Suprapubic skin (tissue), 4 donors: ENCODE data around the gene AMDHD2. TPM values are rescaled to one million over a fixed set of nuclear protein-coding genes. Genes with fewer than 3 reads are reported as not detected.
A peak's percentile ranks its signal among the peaks of the same experiment; 100 is the strongest.

Experiments
- DNase-seq, 2 donors: peaks; one replicate each; pipeline ENCODE4 v3.0.0-alpha.2; 2019; ENCODE audit warnings: low spot score in 2 of 2
- H3K27ac ChIP-seq: fragments of 200-600 bp; sonication (generic); one replicate; pipeline ENCODE4 v1.5.1; 2019
- H3K27me3 ChIP-seq: fragments of 200-600 bp; sonication (generic); one replicate; pipeline ENCODE4 v1.5.1; 2019
- H3K36me3 ChIP-seq: fragments of 200-600 bp; sonication (generic); one replicate; pipeline ENCODE4 v1.5.1; 2019
- H3K4me1 ChIP-seq: fragments of 200-600 bp; sonication (generic); one replicate; pipeline ENCODE4 v1.5.1; 2019
- H3K4me3 ChIP-seq: fragments of 200-600 bp; sonication (generic); one replicate; pipeline ENCODE4 v1.5.1; 2019; ENCODE audit warnings: mild to moderate bottlenecking
- H3K9me3 ChIP-seq: fragments of 200-600 bp; sonication (generic); one replicate; pipeline ENCODE4 v1.5.1; 2019
- CTCF ChIP-seq, 2 donors: fragments of 200-600 bp in 1 of 2; fragments of 450-650 bp in 1 of 2; sonication (generic) in 1 of 2; IDR thresholded peaks; one replicate each; pipeline ENCODE4 v1.5.1; 2016 to 2019; ENCODE audit warnings: antibody characterized with exemption in 2 of 2, mild to moderate bottlenecking in 1 of 2, moderate library complexity in 1 of 2
- EP300 ChIP-seq: sonication (generic); formaldehyde crosslinking; IDR thresholded peaks from one replicate; pipeline ENCODE4 v1.6.1; 2017; ENCODE audit warnings: antibody characterized with exemption
- POLR2A ChIP-seq, 2 donors: fragments of 450-650 bp; IDR thresholded peaks; one replicate each; pipeline ENCODE4 v1.6.1; 2017; ENCODE audit warnings: antibody characterized with exemption in 2 of 2, mild to moderate bottlenecking in 2 of 2, moderate library complexity in 2 of 2
- POLR2AphosphoS5 ChIP-seq, 3 donors: sonication (generic); formaldehyde crosslinking; IDR thresholded peaks; one replicate each; pipeline ENCODE4 v1.6.1; 2017; ENCODE audit warnings: antibody characterized with exemption in 3 of 3
- WGBS: methylation state at CpG from one replicate; pipeline ENCODE4 v1.1.5; 2018; 5-methylcytosine and 5-hydroxymethylcytosine counted together
- total RNA-seq, 4 donors: library from RNA; depleted of rRNA; stranded (reverse); fragments of >200 nt; gene quantifications; one replicate each; pipeline ENCODE4 v1.1.0, GENCODE V29; 2016

AMDHD2 gene
- 10 to 100 TPM; 27.0 to 42.7 (median 38.0) TPM for total RNA-seq

GRCh38 chr16:2520097-2520783, at the start of gene AMDHD2:
Gene AMDHD2, plus strand, starts transcription at chr16:2520371. Its CDS starts 88 bp downstream, at chr16:2520459.
- H3K4me3 ChIP-seq, result peak within 1 kb of the TSS; percentile 82
- WGBS, result 0% methylated on average over 3 of the region's 83 CpGs
- TF ChIP-seq POLR2AphosphoS5 (IDR thresholded peaks at IDR 0.05), result peak; percentile 42 to 82 (median 77)
- no peak for TF ChIP-seq POLR2A (IDR thresholded peaks at IDR 0.05)
- peak within 1 kb of the TSS; percentile 99 for H3K27ac ChIP-seq
- peaks cover 26% of the 10 kb centered on the region for H3K36me3 ChIP-seq
- DNase-seq, result peak; percentile 94 to 96
- H3K9me3 ChIP-seq, result no peaks in the 10 kb centered on the region
- H3K4me1 ChIP-seq, result peaks cover 72% of the 10 kb centered on the region
- H3K27me3 ChIP-seq, result no peaks in the 10 kb centered on the region

GRCh38 chr16:2470603-2471015, 49.6 kb upstream of the AMDHD2 start:
- H3K36me3 ChIP-seq, result no peaks in the 10 kb centered on the region
- peaks cover 72% of the 10 kb centered on the region for H3K4me1 ChIP-seq
- TF ChIP-seq POLR2AphosphoS5 (IDR thresholded peaks at IDR 0.05), result no peak
- no peak for TF ChIP-seq EP300
- TF ChIP-seq POLR2A (IDR thresholded peaks at IDR 0.05), result no peak
- no peak for TF ChIP-seq CTCF (IDR thresholded peaks at IDR 0.05)
- WGBS, result 39% methylated on average over 2 of the region's 9 CpGs
- no peak overlapping the region for H3K27ac ChIP-seq
- peaks cover 21% of the 10 kb centered on the region for H3K27me3 ChIP-seq
- peak overlapping the region; percentile 35 for H3K4me3 ChIP-seq
- no peak for DNase-seq
- no peaks in the 10 kb centered on the region for H3K9me3 ChIP-seq

GRCh38 chr16:2471016-2471652, 49.0 kb upstream of the AMDHD2 start, which contains the start of gene NTN3:
Gene NTN3, plus strand, starts transcription at chr16:2471297. Its CDS starts 405 bp downstream, at chr16:2471702.
- H3K4me1 ChIP-seq, result peaks cover 77% of the 10 kb centered on the region
- no peak for DNase-seq
- H3K27me3 ChIP-seq, result peaks cover 26% of the 10 kb centered on the region

GRCh38 chr16:2471653-2472487, 48.3 kb upstream of the AMDHD2 start:
- DNase-seq, result no peak
- Histone ChIP-seq H3K36me3 (no peaks in the 10 kb centered on the region), H3K4me3 (peak overlapping the region; percentile 35), H3K4me1 (peaks cover 80% of the 10 kb centered on the region), H3K27me3 (peaks cover 26% of the 10 kb centered on the region), H3K27ac (no peak overlapping the region), H3K9me3 (no peaks in the 10 kb centered on the region)
- TF ChIP-seq CTCF (IDR thresholded peaks at IDR 0.05), result no peak
- 45% methylated on average over 10 of the region's 61 CpGs for WGBS

More at GRCh38 chr16:2471016-2471652, 49.0 kb upstream of the AMDHD2 start, which contains the start of gene NTN3:
- H3K4me3 ChIP-seq, result peak within 1 kb of the TSS; percentile 35
- H3K27ac ChIP-seq, result no peak within 1 kb of the TSS
- TF ChIP-seq EP300 (no peak), CTCF (IDR thresholded peaks at IDR 0.05) (no peak), POLR2A (IDR thresholded peaks at IDR 0.05) (no peak), POLR2AphosphoS5 (IDR thresholded peaks at IDR 0.05) (no peak)
- no peaks in the 10 kb centered on the region for H3K9me3 ChIP-seq
- 3% methylated on average over 30 of the region's 59 CpGs for WGBS
- no peaks in the 10 kb centered on the region for H3K36me3 ChIP-seq

- TF ChIP-seq POLR2A (IDR thresholded peaks at IDR 0.05) (no peak), CTCF (IDR thresholded peaks at IDR 0.05) (no peak), EP300 (no peak)
- peak in 1 of 2 donors; percentile 68 for DNase-seq
- peaks cover 23% of the 10 kb centered on the region for H3K27me3 ChIP-seq
- 92% methylated on average over 22 of the region's 27 CpGs for WGBS
- H3K36me3 ChIP-seq, result no peaks in the 10 kb centered on the region
- H3K9me3 ChIP-seq, result no peaks in the 10 kb centered on the region
- H3K4me1 ChIP-seq, result peaks cover 75% of the 10 kb centered on the region
- no peak overlapping the region for H3K27ac ChIP-seq
- no peak overlapping the region for H3K4me3 ChIP-seq
These were observed 47.7 kb upstream of the AMDHD2 start for GRCh38 chr16:2472488-2472864.
